NCI-H1417 (cell line): ENCODE results near the gene SERTAD1.
"Not testable (repeated sequence)": the region's sequence is repeated elsewhere in the genome, so short reads cannot be mapped to it uniquely, and the experiment has no call there.

Source experiments
- DNase-seq, 3 experiments: peaks; one replicate each; lab custom pipeline; 2025; lab: John Stamatoyannopoulos, UW

SERTAD1 gene

DNA sequence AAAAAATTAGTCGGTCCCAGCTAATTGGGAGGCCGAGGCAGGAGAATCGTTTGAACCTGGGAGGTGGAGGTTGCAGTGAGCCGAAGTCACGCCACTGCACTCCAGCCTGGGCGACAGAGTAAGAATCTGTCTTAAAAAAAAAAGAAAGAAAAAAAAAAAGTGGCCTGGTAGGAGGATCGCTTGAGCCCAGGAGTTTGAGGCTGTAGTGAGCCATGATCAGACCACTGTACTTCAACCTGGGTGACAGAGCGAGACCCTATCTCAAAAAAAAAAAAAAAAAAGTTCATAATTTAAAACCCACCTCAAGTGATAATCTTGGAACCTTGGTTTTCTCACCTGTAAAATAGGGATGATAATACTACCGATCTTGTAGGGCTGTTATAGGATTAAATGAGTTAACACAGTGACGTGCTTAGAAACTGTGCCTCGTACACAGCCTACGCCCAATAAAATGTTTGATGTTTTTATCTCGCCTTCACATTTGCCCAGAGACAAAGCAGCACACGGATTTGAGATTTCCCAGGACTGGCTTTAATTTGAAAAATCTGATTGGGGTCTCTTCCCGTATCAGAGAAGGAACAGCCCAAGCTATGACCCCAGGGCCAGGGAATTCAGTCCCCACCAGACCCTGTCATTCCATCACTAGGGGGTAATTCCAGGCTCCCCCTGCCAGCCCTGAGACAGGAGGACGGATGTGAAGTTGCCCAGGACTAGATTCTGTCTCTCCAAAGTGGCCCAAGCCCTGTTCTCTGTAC, 3.6 kb downstream of the SERTAD1 start:
- DNase-seq: no peak

DNA sequence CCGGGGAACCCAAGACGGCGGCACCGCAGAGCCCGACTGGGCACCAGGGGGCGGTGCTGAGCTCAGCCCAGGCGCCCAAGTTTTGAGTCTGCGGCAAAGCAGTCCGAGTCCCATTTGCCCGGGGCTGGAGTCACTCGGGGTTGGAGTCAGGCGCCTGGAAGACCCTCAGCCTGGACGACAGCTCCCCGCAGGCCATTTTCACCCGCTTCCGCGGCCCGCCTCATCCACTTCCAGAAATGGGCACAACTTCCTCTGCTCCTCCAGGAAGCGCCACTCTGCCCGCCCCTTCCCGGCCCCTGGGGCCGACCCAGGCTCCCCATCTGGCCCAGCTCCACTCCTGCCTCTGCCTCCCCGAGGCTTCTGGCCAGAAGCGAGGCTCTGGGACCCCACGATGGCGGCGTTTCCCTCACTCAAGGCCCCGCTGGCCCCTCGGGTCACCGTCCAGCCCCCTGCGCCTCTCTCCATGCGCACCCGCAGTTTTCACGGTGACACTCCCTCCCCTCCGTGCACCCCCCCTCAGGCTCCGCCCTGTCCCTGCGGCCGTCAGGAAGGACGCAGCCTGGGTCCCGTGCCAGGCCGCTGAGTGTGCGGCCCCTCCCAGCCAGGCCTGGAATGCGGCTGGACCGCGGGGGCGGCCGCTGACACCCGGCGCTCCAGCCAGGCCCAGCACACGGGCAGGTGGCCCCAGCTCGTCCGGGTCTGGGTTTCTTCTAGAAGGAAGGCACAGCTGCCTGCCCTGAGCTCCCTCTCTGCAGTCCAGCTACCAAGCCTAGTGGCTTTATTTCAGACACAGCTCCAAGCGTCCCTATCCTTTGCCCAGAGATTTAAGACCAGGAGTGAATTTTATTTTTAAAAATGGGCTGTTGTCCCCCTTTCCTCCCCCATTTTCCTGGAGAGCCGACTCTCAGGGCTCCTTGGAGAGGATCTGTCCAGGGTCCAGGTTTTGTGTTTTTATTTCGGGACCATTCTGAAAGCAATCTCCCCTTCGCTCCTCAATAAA, 4.7 kb downstream of the SERTAD1 start:
- DNase-seq: peak; percentile 78 to 84 (median 84)

DNA sequence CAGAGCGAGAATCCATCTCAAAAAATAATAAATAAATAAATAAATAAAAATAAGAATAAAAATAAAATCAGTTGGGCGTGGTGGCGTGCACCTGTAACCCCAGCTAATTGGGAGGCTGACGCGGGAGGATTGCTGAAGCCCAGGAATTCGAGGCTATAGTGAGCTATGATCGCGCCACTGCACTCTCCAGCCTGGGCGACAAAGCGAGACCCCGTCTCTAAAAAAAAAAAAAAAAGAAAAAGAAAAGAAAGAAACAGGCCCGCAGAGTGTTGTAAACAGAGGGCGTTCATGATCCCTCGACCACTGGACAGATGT, 5.4 kb downstream of the SERTAD1 start:
- no peak for DNase-seq

DNA sequence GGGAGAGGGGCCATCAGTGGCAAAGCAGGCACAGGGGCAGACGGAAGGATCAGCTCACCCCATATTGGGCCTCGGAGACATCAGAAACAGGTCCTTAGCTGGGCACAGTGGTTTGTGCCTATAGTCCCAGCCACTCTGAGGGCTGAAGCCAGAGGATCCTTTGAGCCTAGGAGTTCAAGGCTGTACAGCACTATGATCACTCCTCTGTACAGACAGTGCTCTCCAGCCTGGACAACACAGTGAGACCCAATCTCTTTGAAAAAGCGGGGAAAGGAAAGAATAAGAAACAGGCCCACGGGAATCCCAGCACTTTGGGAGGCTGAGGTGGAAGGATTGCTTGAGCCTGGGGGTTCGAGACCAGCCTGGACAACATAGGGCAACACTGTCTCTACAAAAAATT, 6.0 kb downstream of the SERTAD1 start:
- no peak for DNase-seq

DNA sequence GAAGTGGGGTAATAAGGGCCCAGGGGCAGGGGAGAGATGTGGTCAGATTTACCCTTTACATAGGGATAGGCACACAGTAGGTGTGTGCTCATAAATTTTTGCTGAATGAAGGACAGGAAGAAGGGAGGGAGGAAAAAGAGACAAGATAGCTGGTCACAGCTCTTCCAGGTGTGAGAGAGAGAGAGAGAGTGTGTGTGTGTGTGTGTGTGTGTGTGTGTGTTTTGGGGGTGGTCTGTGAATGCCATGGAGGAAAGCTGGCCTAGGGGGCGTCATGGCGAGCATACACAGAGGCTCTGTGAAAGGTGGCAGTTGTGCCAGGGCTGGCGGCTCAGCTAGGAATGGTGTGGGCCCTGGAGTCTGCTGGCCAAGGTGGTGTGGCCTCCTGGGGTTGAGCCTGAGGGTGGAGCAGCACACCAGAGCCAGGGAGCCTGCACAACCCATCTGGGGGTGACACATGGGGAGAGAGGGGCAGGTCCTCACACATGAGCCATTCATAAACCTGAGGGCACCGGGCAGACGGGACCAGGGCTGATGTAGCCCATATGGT, 6.7 kb downstream of the SERTAD1 start:
- DNase-seq: no peak

DNA sequence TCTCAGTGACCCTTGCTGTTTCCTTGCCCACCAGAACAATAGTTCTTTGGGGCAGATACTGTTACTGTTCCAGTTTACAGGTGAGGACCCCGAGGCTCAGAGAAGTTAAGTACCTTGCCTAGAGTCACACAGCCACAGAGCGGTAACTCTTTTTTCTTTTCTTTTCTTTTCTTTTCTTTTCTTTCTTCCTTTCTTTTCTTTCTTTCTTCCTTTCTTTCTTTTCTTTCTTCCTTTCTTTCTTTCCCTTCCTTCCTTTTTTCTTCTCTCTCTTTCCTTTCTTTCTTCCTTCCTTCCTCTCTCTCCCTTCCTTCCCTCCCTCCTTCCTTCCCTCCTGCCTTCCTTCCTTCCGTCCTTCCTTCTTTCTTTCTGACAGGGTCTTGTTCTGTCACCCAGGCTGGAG, 7.8 kb downstream of the SERTAD1 start:
- no peak for DNase-seq

DNA sequence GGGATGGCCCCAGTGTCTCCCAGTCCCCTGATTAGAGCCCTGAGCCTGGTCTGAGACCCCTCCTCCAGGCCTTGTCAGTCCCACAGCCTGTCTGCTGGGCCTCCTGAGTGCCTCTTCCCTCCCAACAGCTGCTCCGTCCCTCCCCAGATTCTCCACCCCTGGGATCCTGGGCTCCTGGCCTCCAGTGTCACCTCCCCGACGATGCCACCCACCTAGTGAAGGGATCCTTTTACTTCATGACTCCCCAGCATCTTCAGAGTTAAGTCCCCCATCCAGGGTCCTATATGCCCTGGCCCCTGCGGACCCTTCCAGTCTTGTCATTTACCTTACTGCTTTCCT, 8.2 kb downstream of the SERTAD1 start:
- DNase-seq: no peak

DNA sequence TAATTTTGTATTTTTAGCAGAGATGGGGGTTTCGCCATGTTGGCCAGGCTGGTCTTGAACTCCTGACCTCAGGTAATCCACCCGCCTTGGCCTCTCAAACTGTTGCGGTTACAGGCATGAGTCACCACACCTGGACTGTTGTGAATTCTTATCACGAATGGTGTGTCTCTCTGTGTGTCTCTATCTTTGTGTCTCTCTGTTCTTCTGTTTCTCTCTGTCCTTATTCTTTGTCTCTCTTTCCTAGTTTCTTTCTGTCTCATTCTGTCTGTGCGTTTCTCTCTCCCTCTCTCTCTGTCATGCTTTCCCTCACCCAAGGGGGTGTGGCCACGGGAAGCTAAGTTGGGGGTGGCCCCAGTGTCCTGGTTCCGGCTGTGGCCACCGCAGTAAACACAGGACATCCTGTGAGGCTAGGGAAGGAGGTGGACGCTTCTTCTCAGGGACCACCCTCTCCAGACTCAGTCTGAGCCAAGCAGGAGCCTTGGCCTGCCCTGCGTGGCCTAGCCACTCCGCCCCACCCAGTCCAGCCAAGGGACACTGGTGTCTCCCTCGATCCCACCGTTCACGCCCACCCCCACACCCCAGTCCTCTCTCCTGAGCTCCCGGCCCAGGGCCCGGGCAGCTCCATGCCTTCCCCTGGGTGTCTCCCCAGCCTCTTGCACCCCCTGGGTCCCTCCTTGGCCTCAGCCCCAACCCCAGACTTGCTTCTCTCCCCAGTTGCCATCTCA, 8.7 kb downstream of the SERTAD1 start:
- no peak for DNase-seq

DNA sequence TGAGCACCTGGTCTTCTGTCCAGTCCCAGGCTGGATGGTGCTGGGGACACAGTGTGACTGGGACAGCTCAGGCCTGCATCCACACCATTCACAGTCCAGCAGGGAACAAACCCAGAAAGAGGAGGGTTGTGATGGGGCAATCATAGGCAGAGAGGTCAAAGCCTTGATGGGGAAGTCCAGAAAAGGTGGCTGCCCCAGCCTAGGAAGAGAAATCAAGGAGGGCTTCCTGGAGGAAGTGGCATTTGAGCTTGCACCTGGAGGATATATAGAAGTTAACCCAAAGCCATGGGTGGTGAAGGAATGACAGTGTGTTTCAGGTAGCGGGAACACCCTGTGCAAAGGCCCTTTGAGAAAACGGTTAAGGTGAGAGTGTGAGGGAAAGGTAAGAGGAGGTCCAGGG, 10.0 kb downstream of the SERTAD1 start:
- no peak for DNase-seq

DNA sequence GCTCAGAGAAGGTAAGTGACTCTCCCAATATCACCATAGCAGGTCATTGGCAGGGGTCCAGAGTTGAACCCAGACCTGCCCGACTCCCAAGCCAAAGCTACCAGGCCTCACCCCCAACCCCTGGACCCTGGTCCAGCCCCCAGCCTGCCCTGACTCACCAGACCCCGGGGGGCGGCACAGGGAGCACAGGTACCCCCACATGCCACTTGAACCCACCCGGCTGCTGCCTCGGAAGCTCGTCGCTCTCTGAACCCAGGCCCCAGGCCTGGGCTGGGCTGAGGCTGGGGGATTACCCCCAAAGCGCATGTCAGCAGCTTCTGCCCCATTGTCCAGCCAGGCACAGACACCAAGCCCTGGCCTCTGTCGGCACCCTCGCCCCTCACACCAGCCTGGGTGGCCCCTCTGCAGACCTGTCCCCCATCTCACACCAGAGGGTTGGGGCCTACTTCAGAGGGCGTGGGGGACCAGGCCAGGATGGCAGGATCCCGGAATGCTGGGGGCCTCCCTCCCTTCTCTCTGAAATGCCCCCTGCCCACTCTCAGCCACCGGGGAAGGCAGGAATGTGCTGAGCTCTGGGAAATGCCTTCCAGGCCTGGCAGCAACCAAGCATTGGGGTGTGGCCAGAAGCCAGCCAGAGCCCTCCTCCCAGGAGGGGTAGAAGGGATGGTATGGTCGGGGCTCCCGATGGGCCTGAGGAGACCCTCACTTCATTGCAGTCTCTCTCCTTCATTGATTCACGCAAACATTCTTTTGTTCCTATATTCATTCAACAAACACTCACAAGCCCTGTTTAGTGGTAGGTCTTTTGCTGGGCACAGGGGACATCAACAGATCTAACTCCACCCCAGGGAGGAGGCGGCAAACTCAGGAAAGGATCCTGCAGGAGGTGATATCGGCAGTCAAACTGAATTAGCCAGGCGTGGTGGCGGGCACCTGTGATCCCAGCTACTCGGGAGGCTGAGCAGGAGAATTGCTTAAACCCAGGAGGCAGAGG, 11.0 kb downstream of the SERTAD1 start:
- no peak for DNase-seq

DNA sequence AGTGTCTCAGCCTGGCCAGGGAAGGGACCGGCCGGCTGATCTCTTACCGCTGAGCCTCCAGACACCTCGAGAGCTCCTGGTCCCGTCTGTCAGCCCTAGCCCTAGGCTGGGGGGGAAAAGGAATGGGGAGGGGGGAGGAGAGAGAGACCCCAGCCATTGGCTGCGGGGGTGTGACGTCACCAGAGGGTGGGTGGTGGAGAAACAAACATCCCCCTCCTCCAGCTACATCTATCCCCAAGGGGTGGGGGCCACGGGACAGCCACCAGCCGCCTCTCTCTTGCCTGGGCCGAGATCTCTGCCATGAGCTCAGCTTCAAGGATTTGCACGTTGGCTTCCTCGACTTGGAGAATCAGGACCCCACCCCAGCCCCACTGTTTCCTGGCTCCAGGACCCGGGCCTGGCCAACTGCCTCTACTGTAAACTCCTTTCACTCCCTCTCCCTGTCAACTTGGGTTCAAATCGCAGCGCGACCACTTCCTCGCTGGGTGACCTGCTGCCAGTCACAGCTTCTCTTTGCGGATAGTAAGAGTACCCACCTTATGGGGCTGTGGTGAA, 12.4 kb downstream of the SERTAD1 start, which contains the start of gene PRX:
Gene PRX, minus strand, starts transcription at position 88 of the 555 bp plus-strand sequence. CDS start 5,446 bp downstream, outside the sequence.
- DNase-seq: no peak

DNA sequence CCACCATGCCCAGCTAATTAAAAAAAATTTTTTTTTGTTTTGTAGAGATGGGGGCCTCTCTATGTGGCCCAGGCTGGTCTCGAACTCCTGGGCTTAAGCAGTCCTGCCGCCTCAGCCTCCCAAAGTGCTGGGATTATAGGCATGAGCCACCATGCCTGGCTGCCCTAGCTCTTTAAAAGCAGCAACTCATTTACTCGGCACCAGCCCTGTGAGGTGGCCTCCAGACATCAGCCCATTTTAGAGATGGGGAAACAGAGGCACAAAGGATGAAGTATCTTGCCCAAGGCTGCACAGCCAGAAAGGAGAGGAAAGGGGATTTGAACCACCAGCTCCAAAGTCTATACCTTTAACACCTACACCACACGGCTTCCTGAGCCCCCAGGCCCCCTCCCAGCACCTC, 12.9 kb downstream of the SERTAD1 start:
- DNase-seq: no peak

DNA sequence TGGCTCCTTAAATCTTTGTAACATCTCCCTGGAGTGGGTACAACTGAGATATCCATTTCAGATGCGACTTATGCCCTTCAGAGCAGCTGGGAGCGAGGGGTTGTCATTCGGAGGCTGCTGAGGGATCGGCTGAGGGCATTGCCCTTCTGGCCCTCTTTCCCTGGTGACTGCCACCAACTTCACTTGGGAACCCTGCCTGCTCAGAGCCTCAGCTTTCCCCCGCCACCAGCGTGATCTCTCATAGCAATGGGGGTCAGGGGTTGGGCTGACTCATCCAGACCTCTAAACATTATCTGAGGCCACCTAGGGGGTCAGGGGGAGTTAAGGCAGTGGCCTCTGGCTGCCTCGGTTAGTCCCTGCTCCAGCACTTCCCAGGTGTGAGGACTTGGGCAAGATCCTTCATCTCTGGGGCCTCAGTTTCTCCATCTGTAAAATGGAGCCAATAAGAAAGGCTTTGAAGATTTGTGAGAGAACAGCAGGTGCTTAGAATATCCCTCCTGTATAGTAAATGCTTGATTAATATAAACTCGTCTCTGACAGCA, 13.8 kb downstream of the SERTAD1 start:
- DNase-seq: no peak

DNA sequence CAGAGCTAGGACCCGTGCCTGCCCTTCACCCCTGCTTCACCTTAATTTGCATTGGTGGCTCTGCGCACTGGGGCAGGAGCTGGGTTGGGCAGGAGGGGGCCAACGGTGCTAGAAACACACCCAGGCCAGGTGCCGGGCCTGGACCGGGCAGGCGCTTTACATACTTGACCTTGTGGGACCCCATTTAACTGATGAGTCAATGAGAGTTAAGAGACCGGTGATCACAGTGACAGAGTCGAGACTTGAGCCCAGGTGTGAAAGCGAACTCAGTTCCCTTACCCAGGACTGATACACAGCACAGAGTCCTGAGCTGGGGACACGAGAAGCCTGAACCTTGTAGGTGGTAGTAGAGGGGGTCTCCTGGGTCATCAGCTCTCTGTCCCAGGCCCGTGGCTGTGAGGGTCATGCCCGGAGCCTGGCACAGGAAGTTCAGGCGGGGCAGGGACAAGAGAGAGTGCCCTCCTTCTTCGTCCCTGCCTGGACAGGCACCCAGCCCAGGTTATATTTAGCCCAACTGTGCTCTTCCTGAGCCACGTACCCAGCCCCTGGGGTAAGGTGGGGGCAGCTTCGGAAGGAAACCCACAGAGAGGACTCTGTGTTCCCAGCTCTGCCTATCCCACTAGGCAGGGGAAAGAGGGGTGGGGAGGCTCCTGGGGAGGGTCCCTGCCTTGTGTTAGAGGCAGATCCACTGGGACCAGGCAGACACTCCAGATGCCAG, 14.5 kb downstream of the SERTAD1 start:
- DNase-seq: no peak

DNA sequence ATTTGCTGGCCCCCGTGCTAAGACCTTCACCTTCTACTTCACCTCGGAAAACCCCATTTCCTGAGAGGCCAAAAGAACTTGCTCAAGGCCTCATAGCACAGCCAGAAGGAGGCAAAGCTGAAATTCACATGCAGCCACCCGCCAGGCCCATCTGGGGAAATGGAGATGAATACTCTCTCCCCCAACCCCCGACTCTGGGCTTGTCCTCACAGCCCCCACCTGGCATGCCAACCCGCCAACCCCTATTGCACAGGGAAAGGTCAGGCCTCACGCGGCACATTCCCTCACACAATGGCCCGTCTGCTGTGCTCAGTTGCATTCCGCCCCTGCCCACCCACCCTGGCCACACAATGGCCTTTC, 15.8 kb downstream of the SERTAD1 start:
- no peak for DNase-seq

DNA sequence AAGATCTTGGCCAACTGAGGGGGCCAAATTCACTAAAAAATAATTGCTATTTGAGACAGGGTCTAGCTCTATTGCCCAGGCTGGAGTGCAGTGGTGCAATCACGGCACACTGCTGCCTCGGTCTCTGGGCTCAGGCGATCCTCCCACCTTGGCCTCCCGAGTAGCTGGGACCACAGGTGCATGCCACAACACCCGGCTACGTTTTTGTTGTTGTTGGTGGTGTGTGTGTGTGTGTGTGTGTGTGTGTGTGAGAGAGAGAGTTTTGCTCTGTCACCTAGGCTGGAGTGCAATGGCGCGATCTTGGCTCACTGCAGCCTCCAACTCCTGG, 17.2 kb downstream of the SERTAD1 start:
- DNase-seq: not testable (repeated sequence)

DNA sequence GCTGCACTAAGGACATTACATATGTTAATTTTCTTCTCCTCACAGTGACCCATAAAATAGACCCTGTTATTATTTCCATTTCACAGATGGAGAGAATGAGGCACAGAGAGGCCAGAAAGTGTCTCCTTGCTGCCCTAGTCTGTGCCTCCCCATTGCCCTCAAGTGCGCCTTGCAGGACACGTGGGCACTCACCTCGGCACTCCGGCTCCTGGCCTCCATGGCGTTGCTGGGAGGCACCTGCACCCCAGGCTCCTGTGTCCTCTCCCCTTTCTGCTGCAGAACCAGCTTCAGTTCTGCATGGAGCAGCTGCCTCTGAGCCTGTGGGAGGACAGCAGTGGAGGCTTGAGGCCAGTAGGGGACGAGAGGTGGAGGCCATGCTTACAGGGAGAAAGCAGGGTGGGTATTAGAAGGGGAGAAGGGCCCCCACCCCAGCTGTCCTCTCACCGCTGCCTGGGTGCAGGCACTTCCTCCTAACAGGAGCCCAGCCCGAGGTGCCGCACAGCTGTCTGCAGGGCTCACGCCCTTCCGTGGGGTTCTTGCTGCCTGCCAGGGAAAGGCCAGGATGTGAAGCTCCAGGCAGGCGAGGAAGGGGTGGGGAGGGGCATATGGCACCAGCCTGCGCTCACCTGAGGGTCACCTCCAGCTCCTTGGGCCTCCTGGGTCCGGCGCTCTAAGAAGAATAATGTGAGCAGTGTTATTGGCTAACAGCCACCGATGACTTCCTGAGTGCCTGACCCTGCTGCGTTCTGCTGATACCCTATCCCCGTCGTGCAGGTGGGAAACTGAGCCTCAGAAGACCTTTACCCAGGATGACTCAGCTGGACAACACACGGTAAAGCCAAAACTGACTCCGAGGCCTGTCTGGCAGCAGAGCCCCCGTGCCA, 17.8 kb downstream of the SERTAD1 start:
- no peak for DNase-seq

DNA sequence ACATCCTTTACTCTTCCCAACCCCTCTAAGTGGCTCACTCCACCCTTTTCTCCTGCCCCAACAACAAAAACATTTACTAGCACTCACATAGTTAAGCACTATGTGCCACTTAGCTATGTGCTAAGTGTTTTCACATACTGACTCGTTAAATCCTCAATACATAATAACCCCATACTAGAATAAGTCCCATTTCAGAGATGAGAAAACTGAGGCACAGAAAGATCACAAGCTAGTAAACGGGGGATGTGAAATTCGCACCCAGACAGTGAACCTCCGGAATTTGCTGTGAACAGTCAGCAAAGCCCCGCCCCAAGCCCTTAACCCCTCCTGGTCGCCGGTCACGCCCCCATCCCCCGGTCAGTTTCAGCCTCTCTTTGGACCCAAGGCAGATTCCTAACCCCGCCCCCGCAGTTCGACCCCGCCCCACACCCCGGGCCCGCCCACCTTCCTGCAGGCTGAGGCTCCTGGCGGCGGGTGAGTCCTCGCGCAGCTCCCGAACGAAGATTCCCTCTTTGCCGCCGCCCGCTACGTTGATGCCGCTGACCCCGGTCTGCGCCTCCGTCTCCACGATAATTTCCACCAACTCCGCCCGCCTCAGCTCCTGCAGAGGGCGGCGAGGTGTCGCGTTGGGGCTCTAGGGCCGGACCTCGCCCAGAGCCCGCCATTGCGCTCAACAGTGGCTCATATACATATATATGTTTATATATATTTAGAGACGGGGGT, 22.4 kb downstream of the SERTAD1 start:
- DNase-seq: peak; percentile 64 to 79 (median 68)
